Measurements from ENCODE around the gene PRIM2.
"Not testable (repeated sequence)": the region's sequence is repeated elsewhere in the genome, so short reads cannot be mapped to it uniquely, and the experiment has no call there.

Gene PRIM2, protein sequence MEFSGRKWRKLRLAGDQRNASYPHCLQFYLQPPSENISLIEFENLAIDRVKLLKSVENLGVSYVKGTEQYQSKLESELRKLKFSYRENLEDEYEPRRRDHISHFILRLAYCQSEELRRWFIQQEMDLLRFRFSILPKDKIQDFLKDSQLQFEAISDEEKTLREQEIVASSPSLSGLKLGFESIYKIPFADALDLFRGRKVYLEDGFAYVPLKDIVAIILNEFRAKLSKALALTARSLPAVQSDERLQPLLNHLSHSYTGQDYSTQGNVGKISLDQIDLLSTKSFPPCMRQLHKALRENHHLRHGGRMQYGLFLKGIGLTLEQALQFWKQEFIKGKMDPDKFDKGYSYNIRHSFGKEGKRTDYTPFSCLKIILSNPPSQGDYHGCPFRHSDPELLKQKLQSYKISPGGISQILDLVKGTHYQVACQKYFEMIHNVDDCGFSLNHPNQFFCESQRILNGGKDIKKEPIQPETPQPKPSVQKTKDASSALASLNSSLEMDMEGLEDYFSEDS

DNA sequence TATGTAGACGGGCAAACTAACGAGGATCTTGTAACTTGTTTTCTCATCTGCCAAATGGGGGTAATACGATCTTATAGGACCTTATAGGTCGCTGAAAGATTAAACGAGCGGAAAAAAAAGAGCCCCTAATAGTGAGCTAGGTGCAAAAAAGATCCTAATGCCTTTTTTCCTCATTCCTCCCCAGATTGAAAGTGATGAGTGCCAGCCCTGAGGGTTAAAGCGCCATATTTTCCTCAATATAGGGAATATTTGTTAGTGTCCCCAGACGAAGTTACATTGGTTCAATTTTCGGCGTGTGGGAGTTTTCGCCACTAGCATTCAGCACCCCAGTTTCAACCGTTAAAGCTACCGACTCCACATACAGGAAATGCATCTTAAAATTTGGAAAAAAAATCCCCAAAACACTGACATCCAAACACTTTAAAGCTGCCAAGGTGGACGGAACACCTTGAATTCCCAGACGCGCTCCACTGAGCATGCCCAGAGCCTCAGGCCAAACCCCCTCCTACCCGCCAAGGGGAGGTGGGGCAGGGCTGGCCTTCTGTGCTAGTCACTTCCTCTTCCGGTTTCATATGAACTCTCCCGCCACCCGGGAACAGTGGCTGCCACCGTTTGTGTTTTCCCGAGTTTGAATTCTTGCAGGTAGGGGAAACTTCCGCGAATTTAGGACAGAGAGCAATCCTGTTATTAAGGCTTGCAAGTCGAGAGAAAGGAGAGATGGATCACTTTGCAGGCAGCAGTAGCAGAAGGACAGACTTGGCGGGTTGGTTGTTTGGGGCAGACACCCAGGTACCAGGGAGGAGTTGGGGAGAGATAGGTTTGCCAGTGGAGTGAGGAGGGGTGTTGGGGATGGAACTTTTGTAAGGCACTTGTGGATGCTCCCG is at the start of gene PRIM2:
Gene PRIM2, plus strand, starts transcription at position 571 of the 884 bp plus-strand sequence. CDS start 816 bp downstream, outside the sequence.
- Histone ChIP-seq H3K27me3 (ENCODE audit: low read depth) (no peaks in the 10 kb centered on the region), H3K4me3 (peak within 1 kb of the TSS; percentile 60), H3K9me3 (no peaks in the 10 kb centered on the region), H3K36me3 (replicated peaks) (peaks cover 25% of the 10 kb centered on the region; the same call in 1 of the 2 replicates), H3K4me1 (peaks cover 8% of the 10 kb centered on the region)
- in situ Hi-C loops (cut with MboI; ENCODE audit: low sequenced_read_pairs), result loop anchor here (5.0 kb wide), 1 partner anchor 420 kb away; no protein-coding TSS in a partner anchor
- peak; percentile 90 to 91 for DNase-seq (ENCODE audit: low spot score in 2 of 2)

DNA sequence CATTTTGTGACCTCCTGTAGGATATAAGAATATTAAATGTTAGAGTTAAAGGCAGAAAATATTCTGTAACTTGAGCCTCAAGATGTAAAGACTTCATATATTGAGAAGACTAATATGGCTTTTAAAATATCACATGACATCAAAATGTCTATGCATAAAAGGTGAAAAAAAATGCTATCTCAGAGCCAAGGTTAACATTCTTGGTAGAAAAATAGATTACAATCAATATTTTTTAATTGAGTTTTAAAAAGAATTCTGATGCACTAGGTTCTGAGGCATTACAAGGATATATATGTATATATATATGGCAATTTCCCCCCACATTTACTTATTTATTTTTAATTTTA is 49.2 kb upstream of the PRIM2 start:
- DNase-seq (ENCODE audit: low spot score in 2 of 2), result no peak
- Histone ChIP-seq H3K9me3 (no peaks in the 10 kb centered on the region), H3K27me3 (ENCODE audit: low read depth) (no peaks in the 10 kb centered on the region), H3K36me3 (replicated peaks) (no peaks in the 10 kb centered on the region), H3K4me1 (no peaks in the 10 kb centered on the region), H3K4me3 (no peak overlapping the region)
- in situ Hi-C loops (cut with MboI; ENCODE audit: low sequenced_read_pairs), result no loop called here

- in situ Hi-C loops (cut with MboI; ENCODE audit: low sequenced_read_pairs); H3K36me3 ChIP-seq (replicated peaks); H3K27me3 ChIP-seq (ENCODE audit: low read depth); H3K9me3 ChIP-seq; H3K4me1 ChIP-seq; H3K4me3 ChIP-seq: not testable (repeated sequence)
- DNase-seq (ENCODE audit: low spot score in 2 of 2), result peak in 1 of 2 experiments; percentile 81
Observed at GRCh38 chr6:57274113-57274824, 43.2 kb upstream of the PRIM2 start.

DNA sequence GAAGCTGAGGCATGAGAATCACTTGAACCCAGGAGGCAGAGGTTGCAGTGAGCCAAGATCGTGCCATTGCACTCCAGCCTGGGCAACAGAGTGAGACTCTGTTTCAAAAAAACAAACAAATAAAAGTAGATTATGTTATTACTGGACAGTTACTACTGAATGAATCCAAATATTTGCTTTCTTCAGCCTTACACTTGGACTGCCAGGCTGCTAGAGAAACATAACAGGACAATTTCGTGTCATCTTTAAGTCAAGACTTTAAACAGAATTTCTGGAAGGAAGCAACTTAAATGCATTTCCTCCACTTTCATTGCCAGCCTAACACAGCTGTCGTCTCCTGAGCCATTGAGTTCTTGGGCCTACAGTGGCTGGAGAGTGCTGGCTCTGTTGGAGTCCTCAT is 42.0 kb upstream of the PRIM2 start:
- Histone ChIP-seq H3K4me1 (peaks cover 4% of the 10 kb centered on the region), H3K36me3 (replicated peaks) (no peaks in the 10 kb centered on the region), H3K9me3 (no peaks in the 10 kb centered on the region), H3K4me3 (no peak overlapping the region), H3K27me3 (ENCODE audit: low read depth) (no peaks in the 10 kb centered on the region)
- no peak for DNase-seq (ENCODE audit: low spot score in 2 of 2)
- in situ Hi-C loops (cut with MboI; ENCODE audit: low sequenced_read_pairs), result no loop called here

GRCh38 chr6:57276946-57277345 is 40.5 kb upstream of the PRIM2 start:
- no peak overlapping the region for H3K4me3 ChIP-seq
- no peaks in the 10 kb centered on the region for H3K9me3 ChIP-seq
- no peaks in the 10 kb centered on the region for H3K27me3 ChIP-seq (ENCODE audit: low read depth)
- H3K4me1 ChIP-seq, result peaks cover 4% of the 10 kb centered on the region
- in situ Hi-C loops (cut with MboI; ENCODE audit: low sequenced_read_pairs), result no loop called here
- DNase-seq (ENCODE audit: low spot score in 2 of 2), result no peak
- no peaks in the 10 kb centered on the region for H3K36me3 ChIP-seq (replicated peaks)

- H3K4me3 ChIP-seq, result no peak overlapping the region
- H3K36me3 ChIP-seq (replicated peaks), result no peaks in the 10 kb centered on the region
- H3K27me3 ChIP-seq (ENCODE audit: low read depth), result no peaks in the 10 kb centered on the region
- no peaks in the 10 kb centered on the region for H3K9me3 ChIP-seq
- H3K4me1 ChIP-seq, result peaks cover 4% of the 10 kb centered on the region
- in situ Hi-C loops (cut with MboI; ENCODE audit: low sequenced_read_pairs), result no loop called here
- no peak for DNase-seq (ENCODE audit: low spot score in 2 of 2)
Observed at GRCh38 chr6:57278570-57278969, 38.9 kb upstream of the PRIM2 start.

DNA sequence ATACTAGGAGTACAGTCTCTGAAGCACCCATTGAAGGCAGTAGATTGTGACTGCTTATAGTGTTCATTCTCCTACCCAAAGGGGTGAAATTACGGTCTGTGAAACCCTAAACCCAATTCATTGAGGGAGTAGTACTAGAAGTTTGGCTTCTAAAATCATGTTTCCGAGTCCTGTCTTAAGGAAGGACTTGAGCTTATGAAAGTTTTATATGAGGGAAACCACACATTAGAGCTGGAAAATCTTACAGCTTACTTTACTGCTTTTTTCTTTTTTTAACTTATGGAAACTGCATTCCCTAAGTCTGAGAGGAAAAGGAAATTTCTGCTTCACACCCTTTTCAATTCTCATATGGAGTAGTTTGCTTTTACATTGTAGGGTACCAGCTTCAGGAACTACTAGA is 38.4 kb upstream of the PRIM2 start:
- in situ Hi-C loops (cut with MboI; ENCODE audit: low sequenced_read_pairs), result no loop called here
- Histone ChIP-seq H3K4me1 (peaks cover 4% of the 10 kb centered on the region), H3K36me3 (replicated peaks) (no peaks in the 10 kb centered on the region), H3K9me3 (no peaks in the 10 kb centered on the region), H3K4me3 (no peak overlapping the region), H3K27me3 (ENCODE audit: low read depth) (no peaks in the 10 kb centered on the region)
- no peak for DNase-seq (ENCODE audit: low spot score in 2 of 2)

DNA sequence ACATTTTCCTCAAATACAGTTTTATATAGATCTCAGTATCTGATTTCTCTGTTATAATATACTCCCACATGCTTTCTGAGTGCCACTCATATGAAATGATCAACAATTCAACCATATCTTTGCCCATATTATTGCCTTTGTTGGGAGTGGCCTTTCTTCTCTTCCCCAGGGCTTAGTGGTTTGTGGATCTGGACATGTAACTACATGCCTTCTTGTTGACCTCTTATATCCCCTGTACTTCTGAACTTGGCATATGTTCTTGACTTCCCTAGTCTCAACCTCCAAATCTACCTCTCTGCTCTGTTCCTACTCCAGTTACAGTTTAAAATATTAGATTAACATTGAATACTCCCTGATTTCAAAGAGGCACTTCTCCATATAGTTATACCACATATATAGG is 34.3 kb upstream of the PRIM2 start:
- no peak for DNase-seq (ENCODE audit: low spot score in 2 of 2)
- H3K27me3 ChIP-seq (ENCODE audit: low read depth), result no peaks in the 10 kb centered on the region
- H3K4me3 ChIP-seq, result no peak overlapping the region
- no peaks in the 10 kb centered on the region for H3K9me3 ChIP-seq
- no peaks in the 10 kb centered on the region for H3K36me3 ChIP-seq (replicated peaks)
- no peaks in the 10 kb centered on the region for H3K4me1 ChIP-seq
- in situ Hi-C loops (cut with MboI; ENCODE audit: low sequenced_read_pairs), result no loop called here

- DNase-seq (ENCODE audit: low spot score in 2 of 2), result no peak
- Histone ChIP-seq H3K36me3 (replicated peaks) (no peaks in the 10 kb centered on the region), H3K9me3 (no peaks in the 10 kb centered on the region), H3K4me3 (no peak overlapping the region), H3K27me3 (ENCODE audit: low read depth) (no peaks in the 10 kb centered on the region), H3K4me1 (no peaks in the 10 kb centered on the region)
- in situ Hi-C loops (cut with MboI; ENCODE audit: low sequenced_read_pairs), result no loop called here
Observed at GRCh38 chr6:57283911-57284455, 33.4 kb upstream of the PRIM2 start.

DNA sequence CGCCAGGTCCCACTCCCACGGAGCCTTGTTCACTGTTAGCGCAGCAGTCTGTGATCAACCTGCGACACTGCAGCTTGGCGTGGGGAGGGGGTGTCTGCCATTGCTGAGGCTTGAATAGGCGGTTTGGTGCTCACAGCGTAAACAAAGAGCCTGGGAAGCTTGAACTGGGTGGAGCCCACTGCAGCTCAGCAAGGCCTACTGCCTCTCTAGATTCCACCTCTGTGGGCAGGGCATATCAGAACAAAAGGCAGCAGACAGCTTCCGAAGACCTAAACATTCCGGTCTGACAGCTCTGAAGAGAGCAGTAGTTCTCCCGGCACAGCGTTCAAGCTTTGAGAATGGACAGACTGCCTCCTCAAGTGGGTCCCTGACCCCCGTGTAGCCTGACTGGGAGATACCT is 29.3 kb upstream of the PRIM2 start:
- DNase-seq (ENCODE audit: low spot score in 2 of 2); H3K4me3 ChIP-seq; H3K4me1 ChIP-seq; in situ Hi-C loops (cut with MboI; ENCODE audit: low sequenced_read_pairs); H3K36me3 ChIP-seq (replicated peaks); H3K9me3 ChIP-seq; H3K27me3 ChIP-seq (ENCODE audit: low read depth): not testable (repeated sequence)

GRCh38 chr6:57293472-57293871 is 24.0 kb upstream of the PRIM2 start:
- H3K4me1 ChIP-seq; H3K4me3 ChIP-seq; H3K27me3 ChIP-seq (ENCODE audit: low read depth); H3K9me3 ChIP-seq; DNase-seq (ENCODE audit: low spot score in 2 of 2); H3K36me3 ChIP-seq (replicated peaks); in situ Hi-C loops (cut with MboI; ENCODE audit: low sequenced_read_pairs): not testable (repeated sequence)

DNA sequence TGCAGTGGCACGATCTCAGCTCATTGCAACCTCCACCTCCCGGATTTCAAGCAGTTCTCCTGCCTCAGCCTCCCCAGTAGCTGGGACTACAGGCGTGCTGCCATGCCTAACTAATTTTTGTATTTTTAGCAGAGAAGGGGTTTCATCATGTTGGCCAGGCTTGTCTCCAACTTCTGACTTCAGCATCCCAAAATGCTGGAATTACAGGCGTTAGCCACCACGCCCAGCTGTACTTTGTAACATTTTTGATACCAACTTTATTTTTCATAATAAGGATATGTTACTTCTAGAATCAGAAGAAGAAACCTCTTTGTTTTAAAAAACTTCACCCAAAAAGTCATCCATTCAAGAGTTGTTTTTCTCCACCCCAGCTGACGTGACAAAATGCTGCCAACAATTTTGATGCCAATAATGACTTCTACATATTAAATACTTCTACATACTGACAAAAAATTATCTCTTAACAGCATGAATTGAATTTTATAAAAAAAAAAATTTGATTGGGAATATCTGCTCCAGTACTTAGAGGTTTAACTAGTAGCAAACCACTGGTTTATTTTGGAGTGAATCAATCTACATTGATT is 22.5 kb upstream of the PRIM2 start:
- in situ Hi-C loops (cut with MboI; ENCODE audit: low sequenced_read_pairs), result no loop called here
- Histone ChIP-seq H3K27me3 (ENCODE audit: low read depth) (no peaks in the 10 kb centered on the region; the same call in 1 of the 2 replicates), H3K36me3 (replicated peaks) (no peaks in the 10 kb centered on the region), H3K4me3 (no peak overlapping the region), H3K9me3 (no peaks in the 10 kb centered on the region), H3K4me1 (no peaks in the 10 kb centered on the region)
- no peak for DNase-seq (ENCODE audit: low spot score in 2 of 2)

DNA sequence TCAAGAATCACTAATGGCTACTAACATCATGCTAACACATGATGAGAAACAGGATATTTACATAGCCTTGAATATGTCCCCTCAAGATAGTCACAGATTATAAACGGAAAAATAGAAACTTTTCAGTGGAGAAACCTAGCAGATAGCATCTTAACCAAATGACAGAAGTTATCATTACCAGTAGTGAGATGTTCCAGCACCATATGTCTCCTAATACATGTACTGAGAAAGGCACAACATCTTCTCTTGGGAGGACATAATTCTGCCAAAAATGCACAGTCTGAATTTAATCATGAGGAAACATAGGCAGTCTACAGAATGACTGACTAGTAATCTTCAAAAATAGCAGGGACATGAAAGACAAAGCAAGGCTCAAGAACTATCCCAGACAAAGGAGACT is 19.9 kb upstream of the PRIM2 start:
- H3K4me1 ChIP-seq, result no peaks in the 10 kb centered on the region
- no peak for DNase-seq (ENCODE audit: low spot score in 2 of 2)
- no peak overlapping the region for H3K4me3 ChIP-seq
- in situ Hi-C loops (cut with MboI; ENCODE audit: low sequenced_read_pairs), result no loop called here
- no peaks in the 10 kb centered on the region; the same call in 1 of the 2 replicates for H3K27me3 ChIP-seq (ENCODE audit: low read depth)
- no peaks in the 10 kb centered on the region for H3K36me3 ChIP-seq (replicated peaks)
- no peaks in the 10 kb centered on the region for H3K9me3 ChIP-seq
